K562 (cell line): ENCODE data around the gene CDX1. TPM values are rescaled to one million over a fixed set of nuclear protein-coding genes. Genes with fewer than 3 reads are reported as not detected.

ENCODE experiments used
- ATAC-seq: fragments of 200-7000 bp; cut with Tn5 transposase; 3 replicates; pipeline ENCODE4 v1.9.1; 2020; ENCODE audit warnings: moderate library complexity
- BruUV-seq: library from RNA; stranded (reverse); fragments of 400-500 nt; replicated peaks from 2 replicates; lab custom pipeline; 2021; lab: Mats Ljungman, UMichigan
- CTCF ChIA-PET: fragments of 300-600 bp; formaldehyde crosslinking; extraction: SDS; loops from one replicate; lab custom pipeline; 2021; ENCODE audit warnings: low intra/inter-chr PET ratio; lab: Yijun Ruan, JAX
- POLR2A ChIA-PET: fragments of 300-600, 350-650 bp; sonication (Branson Sonifier 250); formaldehyde crosslinking; extraction: SDS; loops from one replicate; lab custom pipeline; 2021; ENCODE audit warnings: antibody characterized with exemption, inconsistent platforms; lab: Yijun Ruan, JAX
- DNase-seq, 4 experiments: peaks; one replicate each; pipeline versions ENCODE4 v3.0.0 to v3.0.0-alpha.2; 2011 to 2018; ENCODE audit warnings: low spot score in 3 of 4, mixed read lengths in 3 of 4; ENCODE audit errors: extremely low read depth in 1 of 4
- FAIRE-seq: peaks from 2 replicates; lab custom pipeline; 2011; peaks lifted over from hg19 to GRCh38; lab: Jason Lieb, UNC
- H2AFZ ChIP-seq: 2 replicates; pipeline ENCODE4 v1.6.0; 2011; ENCODE audit warnings: low read depth, low read length, control low read depth, inconsistent platforms
- H3K27ac ChIP-seq: fragments of 200-600 bp; 3 replicates; pipeline ENCODE4 v1.8.0; 2011; ENCODE audit warnings: low read depth, mild to moderate bottlenecking, control low read depth, inconsistent platforms, low read length, moderate library complexity, mixed read lengths; ENCODE audit errors: extremely low read depth
- H3K27me3 ChIP-seq, 2 experiments: fragments of 300-600 bp in 1 of 2; 2 replicates in 1 of 2; 3 replicates in 1 of 2; pipeline versions ENCODE4 v1.6.0 to v1.8.0; 2011; ENCODE audit warnings: inconsistent platforms in 2 of 2, low read length in 2 of 2, mild to moderate bottlenecking in 1 of 2, mixed read lengths in 1 of 2, moderate library complexity in 1 of 2; ENCODE audit not compliant: control insufficient read depth in 2 of 2, insufficient read depth in 2 of 2
- H3K36me3 ChIP-seq: fragments of 300-600 bp; 3 replicates; pipeline ENCODE4 v1.8.0; 2011; ENCODE audit warnings: mild to moderate bottlenecking, low read length, inconsistent platforms; ENCODE audit not compliant: control insufficient read depth, insufficient read depth
- H3K4me1 ChIP-seq, 2 experiments: fragments of 200-600 bp in 1 of 2; replicated peaks in 1 of 2; 2 replicates in 1 of 2; 3 replicates in 1 of 2; pipeline versions ENCODE4 v1.5.1 to v1.8.0; 2011; ENCODE audit warnings: inconsistent platforms in 2 of 2, low read length in 2 of 2, mild to moderate bottlenecking in 1 of 2, mixed read lengths in 1 of 2, moderate library complexity in 1 of 2; ENCODE audit not compliant: control insufficient read depth in 2 of 2, insufficient read depth in 2 of 2
- H3K4me2 ChIP-seq: 2 replicates; pipeline ENCODE4 v1.6.1; 2011; ENCODE audit warnings: low read length, control low read depth, inconsistent platforms, mixed read lengths; ENCODE audit not compliant: insufficient read depth
- H3K4me3 ChIP-seq: fragments of 200-600 bp; sonication (generic), shearing (Covaris generic); 2 replicates; pipeline ENCODE4 v1.5.1; 2016; ENCODE audit warnings: control low read depth, inconsistent platforms
- H3K79me2 ChIP-seq: fragments of 200-600 bp; 3 replicates; pipeline ENCODE4 v1.8.0; 2011; ENCODE audit warnings: low read length, inconsistent platforms; ENCODE audit not compliant: control insufficient read depth, insufficient read depth
- H3K9ac ChIP-seq, 2 experiments: 2 replicates each; pipeline versions ENCODE4 v1.6.0 to v1.6.1; 2011; ENCODE audit warnings: low read depth in 2 of 2, low read length in 2 of 2, control low read depth in 1 of 2, inconsistent platforms in 1 of 2, mild to moderate bottlenecking in 1 of 2, mixed read lengths in 1 of 2; ENCODE audit not compliant: insufficient read depth in 1 of 2
- H3K9me1 ChIP-seq: one replicate; pipeline ENCODE4 v1.6.0; 2011; ENCODE audit warnings: inconsistent platforms, mild to moderate bottlenecking, low read length, moderate library complexity; ENCODE audit not compliant: control insufficient read depth, insufficient read depth
- H3K9me3 ChIP-seq: replicated peaks from 2 replicates; pipeline ENCODE4 v1.5.1; 2011; ENCODE audit warnings: low read depth, low read length, inconsistent platforms; ENCODE audit not compliant: control insufficient read depth, insufficient read depth
- H4K20me1 ChIP-seq: replicated peaks from 2 replicates; pipeline ENCODE4 v1.6.1; 2011; ENCODE audit warnings: low read length, inconsistent platforms, mixed read lengths; ENCODE audit not compliant: control insufficient read depth, insufficient read depth
- ARHGAP35 ChIP-seq: fragments of 450-650 bp; IDR thresholded peaks from 2 replicates; pipeline ENCODE4 v1.6.1; 2018; ENCODE audit not compliant: partially characterized antibody
- BRF1 ChIP-seq: IDR thresholded peaks from 3 replicates; pipeline ENCODE4 v1.6.1; 2011; ENCODE audit warnings: borderline replicate concordance, mild to moderate bottlenecking; ENCODE audit not compliant: insufficient read length; ENCODE audit errors: extremely low read depth
- E2F6 ChIP-seq, 2 experiments: IDR thresholded peaks; 2 replicates each; pipeline ENCODE4 v1.6.1; 2011; ENCODE audit warnings: borderline replicate concordance in 1 of 2, control low read depth in 1 of 2, low read depth in 1 of 2, low read length in 1 of 2, mild to moderate bottlenecking in 1 of 2, mixed read lengths in 1 of 2, moderate library complexity in 1 of 2; ENCODE audit not compliant: insufficient read depth in 1 of 2, insufficient read length in 1 of 2, poor library complexity in 1 of 2, severe bottlenecking in 1 of 2; ENCODE audit errors: extremely low read depth in 1 of 2
- ETS1 ChIP-seq: conservative IDR thresholded peaks from 2 replicates; pipeline ENCODE4 v1.6.1; 2011; ENCODE audit warnings: low read depth, mild to moderate bottlenecking, low read length; ENCODE audit not compliant: control insufficient read depth
- GABPB2 ChIP-seq: fragments of 250-450 bp; sonication (Bioruptor Pico); conservative IDR thresholded peaks from 2 replicates; pipeline ENCODE4 v1.5.1; 2021; ENCODE audit warnings: mild to moderate bottlenecking
- HSF4 ChIP-seq: fragments of 250-450 bp; sonication (Bioruptor Pico); IDR thresholded peaks from 2 replicates; pipeline ENCODE4 v2.1.2; 2022; ENCODE audit warnings: mild to moderate bottlenecking, moderate library complexity, borderline replicate concordance
- MEIS2 ChIP-seq: fragments of 450-650 bp; IDR thresholded peaks from 2 replicates; pipeline ENCODE4 v1.6.1; 2014; ENCODE audit warnings: mild to moderate bottlenecking; ENCODE audit not compliant: partially characterized antibody
- POLR2AphosphoS2 ChIP-seq: IDR thresholded peaks from 2 replicates; pipeline ENCODE4 v1.6.1; 2012; ENCODE audit warnings: low read length, improper control_type of control experiment
- THRB ChIP-seq: fragments of 450-650 bp; formaldehyde crosslinking; conservative IDR thresholded peaks from 2 replicates; pipeline ENCODE4 v1.4.0; 2022; ENCODE audit warnings: mild to moderate bottlenecking, missing genetic modification characterization
- ZMIZ1 ChIP-seq, 2 experiments: fragments of 150-350 bp in 1 of 2; IDR thresholded peaks; 2 replicates each; pipeline ENCODE4 v1.6.1; 2012 to 2016; ENCODE audit warnings: low read depth in 2 of 2, low read length in 2 of 2, mild to moderate bottlenecking in 1 of 2, moderate library complexity in 1 of 2
- ZNF3 ChIP-seq: fragments of 250-450 bp; sonication (Bioruptor Pico); IDR thresholded peaks from 2 replicates; pipeline ENCODE4 v1.5.0; 2021; ENCODE audit warnings: mild to moderate bottlenecking, moderate library complexity
- ZNF444 ChIP-seq: fragments of 250-450 bp; sonication (Bioruptor Pico); IDR thresholded peaks from 2 replicates; pipeline ENCODE4 v1.4.0; 2020; ENCODE audit warnings: mild to moderate bottlenecking, moderate library complexity
- ZNF551 ChIP-seq: fragments of 250-450 bp; sonication (Bioruptor Pico); IDR thresholded peaks from 2 replicates; pipeline ENCODE4 v1.5.0; 2021; ENCODE audit warnings: mild to moderate bottlenecking, moderate library complexity
- WGBS: fragments of 100-300 bp; shearing (Covaris generic); methylation state at CpG from one replicate; pipeline ENCODE4 v1.1.6; 2016; ENCODE audit warnings: low coverage, mixed read lengths; ENCODE audit not compliant: insufficient coverage; ENCODE audit errors: missing lambda C conversion rate; 5-methylcytosine and 5-hydroxymethylcytosine counted together
- in situ Hi-C: fragments of 300-500 bp; cut with MboI; formaldehyde crosslinking; loops from 4 replicates; pipeline ENCODE4 v1.15.0; 2018; ENCODE audit warnings: inconsistent platforms, mixed read lengths
- intact Hi-C: fragments of 100-400 bp; cut with micrococcal nuclease; formaldehyde crosslinking; loops from 2 replicates; pipeline ENCODE4 v1.14.2; 2022
- polyA plus RNA-seq, 8 experiments: library from polyadenylated mRNA; depleted of rRNA in 4 of 8; stranded (reverse) in 5 of 8; unstranded in 3 of 8; fragments of >200 nt; fragmentation: Nextera tagmentation in 2 of 8; fragmentation: Illumina TruSeq in 1 of 8; extraction: Ambion mirVana in 2 of 8; extraction: Trizol in 1 of 8; gene quantifications; 2 replicates each; pipeline versions ENCODE4 v1.2.1 to v1.2.3, GENCODE V29; 2011 to 2014; ENCODE audit warnings: inconsistent platforms in 1 of 8, missing spikeins in 1 of 8
- total RNA-seq, 7 experiments: library from RNA; depleted of rRNA in 6 of 7; stranded (reverse); fragments of >200 nt in 6 of 7; fragmentation: Illumina TruSeq in 2 of 7; extraction: Trizol in 2 of 7; gene quantifications; 2 replicates each; pipeline versions ENCODE4 v1.2.1 to v1.2.3, GENCODE V29; 2011 to 2021; ENCODE audit warnings: low replicate concordance in 1 of 7

Gene CDX1
- total and polyA plus RNA-seq, 9 of the 15 experiments (the other 6 are each of a cell fraction or from before 2014, with no cell fraction given): 0.06 to 0.16 TPM; not detected in 7

- POLR2A ChIA-PET: no interaction called here
- in situ Hi-C loops: no loop called here
- H3K4me1 ChIP-seq: peaks cover 8 to 11% of the 10 kb centered on the region in 2 experiments; a peak in 4 of 5 replicates
- TF ChIP-seq ZMIZ1 (IDR thresholded peaks at IDR 0.05; ENCODE audit: low read depth in 2 of 2, low read length in 2 of 2) (no peak), ETS1 (no peak), MEIS2 (no peak), E2F6 (IDR thresholded peaks at IDR 0.05; ENCODE audit: borderline replicate concordance in 1 of 2, extremely low read depth in 1 of 2, insufficient read depth in 1 of 2, insufficient read length in 1 of 2, low read depth in 1 of 2, low read length in 1 of 2, poor library complexity in 1 of 2, severe bottlenecking in 1 of 2) (no peak), ARHGAP35 (no peak), BRF1 (no peak), GABPB2 (no peak), HSF4 (CRISPR knock-in tag) (no peak), POLR2AphosphoS2 (no peak), THRB (CRISPR knock-in tag) (no peak), ZNF3 (no peak), ZNF444 (CRISPR knock-in tag) (no peak), ZNF551 (CRISPR knock-in tag) (no peak)
These were observed 36.1 kb upstream of the CDX1 start for GRCh38 chr5:150130493-150130922.

More at GRCh38 chr5:150130493-150130922, 36.1 kb upstream of the CDX1 start:
- no peaks in the 10 kb centered on the region for H3K79me2 ChIP-seq
- peak overlapping the region in 1 of 2 experiments; percentile 37; a peak in 1 of 4 replicates for H3K9ac ChIP-seq
- H3K9me1 ChIP-seq: no peaks in the 10 kb centered on the region
- no peak for ATAC-seq
- FAIRE-seq: no peak
- no peak for DNase-seq
- BruUV-seq: no TSS peak
- H3K27ac ChIP-seq: no peak overlapping the region
- CTCF ChIA-PET: interaction anchor here (0.5 to 2.7 kb wide), 5 partner anchors 28 to 220 kb away, joined by 3 to 36 read pairs (median 4); no protein-coding TSS in a partner anchor
- no peaks in the 10 kb centered on the region for H3K36me3 ChIP-seq
- no peak overlapping the region for H3K4me3 ChIP-seq
- 52% methylated on average over 8 of the region's 8 CpGs for WGBS
- H4K20me1 ChIP-seq: peaks cover 3% of the 10 kb centered on the region; the same call in 1 of the 2 replicates
- no peak overlapping the region for H3K4me2 ChIP-seq
- H2AFZ ChIP-seq: no peak overlapping the region
- no peaks in the 10 kb centered on the region for H3K9me3 ChIP-seq
- intact Hi-C loops: loop anchor here (1.0 to 2.0 kb wide), 2 partner anchors 30 to 88 kb away; no protein-coding TSS in a partner anchor
- H3K27me3 ChIP-seq: peaks cover 10 to 25% of the 10 kb centered on the region in 2 experiments; a peak in 4 of 5 replicates
